NCI-H1930 (cell line): ENCODE results near the gene RFC2.
"Not testable (repeated sequence)": the region's sequence is repeated elsewhere in the genome, so short reads cannot be mapped to it uniquely, and the experiment has no call there.

ENCODE experiments used
- DNase-seq, 2 experiments: peaks; one replicate each; lab custom pipeline; 2025; lab: John Stamatoyannopoulos, UW

Gene RFC2

GRCh38 chr7:74217455-74218342 is 36.5 kb downstream of the RFC2 start:
- no peak for DNase-seq

DNA sequence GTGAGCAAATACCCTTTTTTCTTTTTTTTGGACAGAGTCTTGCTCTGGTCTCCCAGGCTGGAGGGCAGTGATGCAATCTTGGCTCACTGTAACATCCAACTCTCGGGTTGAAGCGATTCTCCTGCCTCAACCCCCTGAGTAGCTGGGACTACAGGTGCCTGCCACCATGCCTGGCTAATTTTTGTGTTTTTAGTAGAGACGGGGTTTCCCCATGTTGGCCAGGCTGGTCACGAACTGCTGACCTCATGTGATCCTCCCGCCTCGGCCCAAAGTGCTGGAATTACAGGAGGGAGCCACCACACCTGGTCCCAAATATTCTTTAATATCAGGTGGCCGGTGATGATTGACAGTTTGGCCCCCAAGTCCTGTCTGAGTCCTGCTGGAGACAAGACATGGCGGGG is 37.8 kb downstream of the RFC2 start:
- DNase-seq: no peak

DNA sequence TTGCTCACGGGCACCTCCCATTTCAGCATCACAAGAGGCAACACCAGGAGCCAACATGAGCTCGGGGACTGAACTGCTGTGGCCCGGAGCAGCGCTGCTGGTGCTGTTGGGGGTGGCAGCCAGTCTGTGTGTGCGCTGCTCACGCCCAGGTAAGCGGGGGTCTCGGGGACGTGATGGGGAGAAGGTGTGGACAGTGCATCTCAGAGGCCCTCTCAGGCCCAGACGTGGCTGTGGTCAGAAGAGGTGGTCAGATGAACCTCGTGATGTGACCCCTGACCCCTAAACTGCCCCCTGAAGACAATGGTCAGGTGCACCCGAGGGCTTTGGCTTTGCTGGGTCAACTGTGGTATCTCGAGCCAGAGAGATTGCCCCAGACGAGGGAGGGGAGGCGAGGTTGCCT is 38.3 kb downstream of the RFC2 start:
- DNase-seq: no peak

DNA sequence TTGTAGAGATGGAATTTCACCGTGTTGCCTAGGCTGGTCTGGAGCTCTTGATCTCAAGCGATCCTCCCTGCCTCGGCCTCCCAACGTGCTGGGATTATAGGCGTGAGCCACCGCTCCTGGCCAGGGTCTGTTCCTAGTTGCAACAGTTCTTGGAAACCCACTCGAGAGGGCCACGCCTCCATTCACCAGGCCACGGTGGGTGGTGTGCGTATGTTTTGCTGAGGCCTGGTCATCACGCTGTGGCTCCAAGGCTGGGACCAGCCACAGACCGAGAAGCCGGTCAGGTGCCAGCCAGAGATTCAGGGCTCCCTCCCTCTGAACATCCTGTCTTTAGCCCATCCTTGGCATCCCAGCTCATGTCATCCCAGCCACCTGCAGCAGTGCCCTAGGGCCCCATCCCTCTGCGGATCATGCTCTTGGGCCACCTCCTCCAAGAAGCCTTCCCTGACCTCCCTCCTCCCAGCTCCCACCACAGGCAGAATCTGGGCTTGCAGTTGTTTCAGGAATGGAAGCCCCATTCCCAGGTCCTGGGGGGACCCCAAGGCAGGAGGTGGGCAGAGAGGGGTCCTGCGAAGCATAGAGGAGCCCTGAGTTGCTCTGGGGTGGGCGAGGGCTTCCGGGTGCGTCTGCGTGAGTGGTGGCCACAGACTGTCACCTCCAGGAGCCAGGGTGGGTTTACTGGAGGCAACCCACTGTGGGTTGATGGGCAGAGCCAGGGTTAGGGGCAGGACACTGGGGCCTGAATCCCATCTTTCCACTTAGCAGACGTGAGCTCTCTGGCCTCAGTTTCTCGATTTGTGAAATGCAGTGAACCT is 39.2 kb downstream of the RFC2 start:
- no peak for DNase-seq

GRCh38 chr7:74212661-74213060 is 41.5 kb downstream of the RFC2 start:
- no peak for DNase-seq

GRCh38 chr7:74208241-74208640 is 46.0 kb downstream of the RFC2 start:
- DNase-seq: not testable (repeated sequence)

DNA sequence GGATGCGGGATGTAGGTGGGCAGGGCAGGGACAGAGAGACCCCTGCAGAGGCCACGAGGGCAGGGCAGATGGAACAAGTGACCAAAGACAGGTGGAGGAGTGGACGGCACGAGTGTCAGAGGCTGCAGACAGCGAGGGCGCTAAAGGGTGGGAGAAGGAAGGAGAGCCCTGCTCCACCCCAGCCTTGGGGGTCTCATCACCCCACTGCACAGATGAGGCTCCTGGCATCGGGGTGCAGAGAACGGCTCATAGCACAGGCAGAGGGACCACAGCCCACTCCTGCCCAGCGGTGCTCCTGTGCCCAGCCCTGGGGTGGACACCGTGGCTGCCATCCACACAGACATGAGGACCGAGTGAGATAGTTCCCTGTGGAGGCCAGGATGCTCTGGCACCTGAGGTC is 46.6 kb downstream of the RFC2 start:
- no peak for DNase-seq

DNA sequence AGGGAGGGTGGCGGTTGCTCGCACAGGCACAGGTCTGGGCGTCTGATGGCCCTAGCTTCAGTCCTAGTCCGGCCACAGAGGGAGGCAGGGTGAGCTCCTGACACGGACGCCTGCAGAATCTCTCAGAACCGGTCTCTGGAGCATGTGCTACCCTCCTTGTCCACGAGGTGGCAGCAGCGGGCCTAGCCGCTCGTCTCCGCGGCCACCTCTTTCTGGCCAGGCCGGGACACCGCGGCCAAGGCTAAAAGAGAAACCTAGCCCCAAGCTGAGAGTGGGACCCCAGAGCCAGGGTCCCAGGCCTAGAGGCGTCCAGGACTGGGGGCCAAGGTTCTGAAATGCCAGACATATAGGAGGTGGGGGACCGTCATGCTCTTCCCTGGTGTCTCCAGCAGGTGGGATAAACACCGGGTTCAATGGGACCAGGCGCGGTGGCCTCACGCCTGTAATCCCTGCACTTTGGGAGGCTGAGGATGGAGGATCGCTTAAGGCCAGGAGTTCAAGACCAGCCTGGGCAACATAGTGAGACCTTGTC is 47.5 kb downstream of the RFC2 start:
- peak; percentile 46 to 82 for DNase-seq

GRCh38 chr7:74206052-74206451 is 48.1 kb downstream of the RFC2 start:
- not testable (repeated sequence) for DNase-seq

DNA sequence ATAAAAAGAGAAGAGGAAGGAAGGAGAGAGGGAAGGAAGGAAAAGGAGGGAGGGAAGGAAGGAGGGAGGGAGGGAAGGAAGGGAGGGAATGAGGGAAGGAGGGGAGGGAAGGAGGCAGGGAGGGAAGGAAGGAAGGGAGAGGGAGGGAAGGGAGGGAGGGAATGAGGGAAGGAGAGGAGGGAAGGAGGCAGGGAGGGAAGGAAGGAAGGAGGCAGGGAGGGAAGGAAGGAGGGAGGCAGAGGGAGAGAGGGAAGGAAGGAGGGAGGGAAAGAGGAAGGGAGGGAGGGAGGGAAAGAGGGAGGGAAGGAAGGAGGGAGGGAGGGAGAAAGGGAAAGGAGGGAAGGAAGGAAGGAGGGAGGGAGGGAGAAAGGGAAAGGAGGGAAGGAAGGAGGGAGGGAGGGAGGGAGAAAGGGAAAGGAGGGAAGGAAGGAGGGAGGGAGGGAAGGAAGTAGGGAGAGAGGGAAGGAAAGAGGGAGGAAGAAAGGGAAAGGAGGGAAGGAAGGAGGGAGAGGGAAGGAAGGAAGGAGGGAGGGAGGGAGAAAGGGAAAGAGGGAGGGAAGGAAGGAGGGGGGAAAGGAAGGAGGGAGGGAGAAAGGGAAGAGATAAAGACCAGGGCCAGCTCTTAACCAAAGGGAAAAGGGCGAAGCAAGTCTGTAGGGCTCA is 50.1 kb downstream of the RFC2 start:
- no peak for DNase-seq

GRCh38 chr7:74202841-74203556 is 51.2 kb downstream of the RFC2 start:
- no peak for DNase-seq

DNA sequence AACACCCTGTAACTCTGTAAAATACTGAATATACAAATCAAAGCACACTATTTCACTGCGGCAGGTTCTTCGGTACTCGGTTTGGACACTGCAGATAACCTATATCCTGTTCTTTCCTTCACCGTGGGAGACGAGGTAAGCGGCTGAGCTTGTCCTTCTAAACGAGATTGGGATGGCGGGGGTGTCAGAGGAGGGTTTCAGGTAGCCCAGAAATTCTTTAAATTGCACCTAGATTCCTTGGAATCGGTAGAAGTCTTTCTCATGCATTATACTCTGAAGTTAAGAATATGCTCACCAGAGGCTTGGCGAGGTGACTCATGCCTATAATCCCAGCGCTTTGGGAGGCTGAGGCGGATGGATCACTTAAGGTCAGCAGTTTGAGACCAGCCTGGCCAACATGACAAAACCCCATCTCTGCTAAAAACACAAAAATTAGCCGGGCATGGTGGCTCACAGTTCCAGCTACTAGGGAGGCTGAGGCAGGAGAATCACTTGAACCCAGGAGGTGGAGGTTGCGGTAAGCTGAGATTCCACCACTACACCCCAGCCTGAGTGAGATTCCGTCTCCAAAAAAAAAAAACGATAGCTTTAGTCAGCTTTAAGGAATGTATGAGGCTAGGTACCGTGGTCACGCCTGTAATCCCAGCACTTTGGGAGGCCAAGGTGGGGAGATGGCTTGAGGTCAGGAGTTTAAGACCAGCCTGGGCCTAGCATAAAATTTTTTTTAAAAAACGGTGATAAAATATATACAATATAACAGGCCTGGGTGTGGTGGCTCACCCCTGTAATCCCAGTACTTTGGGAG is 54.4 kb downstream of the RFC2 start:
- no peak for DNase-seq

- no peak for DNase-seq
Measured at GRCh38 chr7:74197449-74198124, 56.6 kb downstream of the RFC2 start.

DNA sequence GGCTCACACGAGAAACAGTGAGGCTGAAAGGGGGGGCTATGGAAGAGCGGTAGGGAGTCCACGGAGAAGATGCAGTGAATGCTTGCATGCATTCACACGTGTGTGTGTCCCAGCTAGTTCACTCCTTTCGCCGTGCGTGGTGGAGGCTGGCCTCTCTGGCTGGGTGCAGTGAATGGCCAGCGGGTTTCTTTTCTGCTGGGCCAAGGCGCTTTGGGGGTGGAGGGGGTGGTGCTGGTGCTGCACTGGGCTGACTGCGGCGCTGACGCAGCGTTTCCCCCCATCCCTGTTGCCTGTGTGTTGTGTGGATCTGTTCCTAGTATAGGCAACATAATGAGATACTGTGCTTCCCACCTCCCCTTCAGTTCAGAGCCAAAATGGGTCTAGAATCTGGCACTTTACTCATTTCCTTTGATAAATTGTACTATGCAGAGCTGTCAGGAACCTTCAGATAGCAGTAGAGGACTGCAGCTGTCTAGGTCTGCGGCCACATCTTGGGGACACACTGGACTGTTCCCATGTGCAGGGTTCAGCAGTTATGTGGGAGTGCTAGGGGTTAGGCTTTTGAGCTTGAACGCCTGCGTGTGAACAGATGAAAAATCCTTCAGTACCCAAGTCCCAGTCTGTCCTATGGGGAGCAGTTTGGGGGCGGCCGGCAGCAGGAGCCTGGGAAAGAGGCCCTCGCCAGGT is 58.1 kb downstream of the RFC2 start:
- not testable (repeated sequence) for DNase-seq

- not testable (repeated sequence) for DNase-seq
Measured at GRCh38 chr7:74195139-74195860, 58.9 kb downstream of the RFC2 start.

DNA sequence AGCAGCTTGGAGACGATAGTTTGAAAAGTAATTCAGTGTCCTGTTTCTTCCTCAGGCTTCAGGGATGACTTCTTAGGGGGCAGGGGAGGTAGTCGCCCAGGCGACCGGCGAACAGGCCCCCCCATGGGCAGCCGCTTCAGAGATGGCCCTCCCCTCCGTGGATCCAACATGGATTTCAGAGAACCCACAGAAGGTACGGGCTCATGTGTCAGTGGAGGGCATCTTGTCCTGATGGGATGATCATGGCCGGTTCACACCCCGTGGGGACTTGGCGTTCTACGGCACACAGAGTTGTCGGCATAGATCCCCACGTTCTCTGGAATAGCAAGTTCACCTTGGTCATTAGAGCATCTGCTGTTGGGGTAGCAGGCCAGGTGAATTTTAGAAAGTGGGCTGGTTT is 59.5 kb downstream of the RFC2 start:
- DNase-seq: no peak

DNA sequence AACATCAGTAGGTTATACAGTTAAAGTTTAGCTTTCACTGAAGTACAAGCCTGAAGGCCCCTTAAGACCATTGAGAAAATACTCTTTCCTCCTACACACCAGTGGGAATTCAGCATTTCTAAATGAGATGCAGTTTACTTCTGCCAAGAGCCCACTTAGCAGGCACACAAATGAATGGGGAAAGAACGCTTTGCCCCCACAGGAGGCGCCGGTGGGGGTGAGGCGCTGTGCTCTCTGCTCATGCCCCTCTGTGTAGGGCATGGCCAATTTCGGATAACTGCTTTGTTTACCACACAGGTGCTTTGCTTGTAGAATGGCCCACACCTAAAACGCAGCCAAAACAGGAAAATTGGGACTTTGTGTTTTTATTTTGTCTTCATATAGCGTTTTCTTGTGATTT is 60.3 kb downstream of the RFC2 start:
- no peak for DNase-seq

DNA sequence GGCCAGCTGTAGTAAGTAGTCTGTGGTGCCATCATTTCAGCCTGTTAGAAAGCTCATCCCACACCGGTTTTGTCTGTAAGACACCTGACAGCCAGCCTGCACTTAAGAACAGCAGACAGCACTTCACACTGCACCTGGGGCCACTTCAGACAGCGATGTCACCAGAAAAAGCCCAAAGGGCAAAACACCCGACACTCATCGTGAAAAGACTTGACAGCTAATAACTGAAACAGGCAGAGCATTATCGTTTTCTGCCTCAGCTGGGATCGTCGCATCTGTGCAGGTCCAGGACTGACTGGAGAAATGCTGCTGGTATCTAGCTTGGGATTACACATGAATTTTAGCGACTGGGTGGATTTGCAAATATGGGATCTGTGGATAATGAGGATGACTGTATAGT is 61.1 kb downstream of the RFC2 start:
- DNase-seq: no peak

DNA sequence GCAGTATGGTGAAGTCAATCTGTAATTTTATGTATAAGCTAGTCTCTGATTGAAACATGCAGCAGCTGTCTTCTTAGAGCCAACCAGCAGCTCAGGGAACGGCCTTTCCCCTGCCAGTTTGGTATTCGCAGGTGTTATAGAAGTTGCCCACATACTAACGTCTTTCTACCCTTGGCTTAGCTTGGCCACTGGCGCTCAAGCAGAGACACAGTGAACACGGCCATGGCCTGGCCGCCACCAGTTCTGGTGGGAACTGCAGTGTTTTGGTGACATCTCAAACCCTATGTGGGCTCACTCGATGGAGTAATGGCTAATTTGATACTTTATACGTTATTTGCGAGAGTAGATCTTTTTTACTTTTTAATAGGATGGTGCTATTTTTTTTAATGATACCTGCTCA is 63.0 kb downstream of the RFC2 start:
- no peak for DNase-seq
